GM21576 (cell line): ENCODE results near the gene RBM4B.

Experiments used
- ATAC-seq: cut with Tn5 transposase; IDR thresholded peaks from one replicate; pipeline ENCODE4 v1.9.1; 2021; ENCODE audit warnings: mild to moderate bottlenecking, moderate library complexity; ENCODE audit not compliant: unreplicated experiment

The RBM4B gene

DNA sequence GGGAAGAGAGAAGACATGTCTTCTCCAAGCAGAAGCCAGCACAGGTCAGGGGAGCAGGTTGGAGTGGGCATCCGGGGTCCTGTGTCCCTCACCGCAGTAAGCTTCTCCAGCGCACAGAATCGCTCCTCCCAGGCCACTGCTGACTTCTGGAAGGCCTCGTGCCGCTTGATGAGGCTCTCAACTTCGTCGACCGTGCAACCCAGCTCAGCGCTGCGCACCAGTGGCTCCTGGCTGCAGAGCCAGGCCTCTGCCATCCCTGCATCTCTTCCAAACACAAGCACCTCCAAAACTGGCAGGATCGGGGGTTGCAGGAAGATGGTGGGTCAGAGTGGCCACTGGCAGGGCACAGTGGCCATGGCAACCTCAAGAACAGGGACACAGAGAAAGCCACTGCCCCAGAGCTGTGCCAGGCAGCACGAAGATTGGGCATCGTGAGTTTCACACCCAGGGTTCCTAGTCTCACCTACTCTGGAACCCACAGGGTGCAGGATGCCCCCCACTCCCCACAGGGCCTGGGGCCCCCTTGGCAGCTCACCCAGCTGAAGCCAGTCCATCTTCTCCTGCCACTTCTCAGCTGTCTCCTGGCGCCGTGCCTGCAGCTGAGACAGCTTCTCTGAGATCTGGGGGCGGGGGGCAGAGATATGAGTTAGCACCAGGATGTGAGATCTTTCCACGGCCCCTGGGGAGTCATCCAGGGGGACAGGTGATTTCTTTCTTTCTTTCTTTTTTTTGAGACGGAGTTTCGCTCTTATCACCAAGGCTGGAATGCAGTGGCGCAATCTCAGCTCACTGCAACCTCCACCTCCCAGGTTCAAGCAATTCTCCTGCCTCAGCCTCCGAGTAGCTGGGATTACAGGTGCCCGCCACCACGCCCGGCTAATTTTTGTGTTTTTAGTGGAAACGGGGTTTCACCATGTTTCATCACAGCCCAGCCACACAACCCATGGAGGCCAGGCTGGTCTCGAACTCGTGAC, 11.2 kb upstream of the RBM4B start:
- no peak for ATAC-seq

DNA sequence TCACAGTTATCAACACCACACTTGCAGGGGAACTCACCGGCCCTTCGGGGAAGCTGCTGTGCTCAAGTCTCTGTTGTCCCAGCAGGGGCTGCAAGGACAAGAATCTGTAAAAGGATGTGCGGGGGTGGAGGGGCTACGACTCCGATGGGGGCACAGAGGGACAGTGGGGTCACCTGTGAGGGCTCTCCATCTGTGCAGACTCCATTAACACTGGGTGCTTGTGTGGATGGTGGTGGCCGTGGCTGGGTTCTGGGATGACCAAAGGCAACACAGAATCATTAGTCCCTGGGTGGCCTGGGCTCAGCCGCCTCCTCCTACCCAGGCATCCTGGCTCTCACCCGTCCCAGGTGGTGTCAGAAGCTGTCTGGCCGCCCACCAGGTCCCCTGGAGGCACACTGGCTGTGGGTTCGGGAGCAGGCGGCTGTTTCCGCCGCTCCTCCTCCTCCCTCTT, 10.2 kb upstream of the RBM4B start:
- no peak for ATAC-seq

DNA sequence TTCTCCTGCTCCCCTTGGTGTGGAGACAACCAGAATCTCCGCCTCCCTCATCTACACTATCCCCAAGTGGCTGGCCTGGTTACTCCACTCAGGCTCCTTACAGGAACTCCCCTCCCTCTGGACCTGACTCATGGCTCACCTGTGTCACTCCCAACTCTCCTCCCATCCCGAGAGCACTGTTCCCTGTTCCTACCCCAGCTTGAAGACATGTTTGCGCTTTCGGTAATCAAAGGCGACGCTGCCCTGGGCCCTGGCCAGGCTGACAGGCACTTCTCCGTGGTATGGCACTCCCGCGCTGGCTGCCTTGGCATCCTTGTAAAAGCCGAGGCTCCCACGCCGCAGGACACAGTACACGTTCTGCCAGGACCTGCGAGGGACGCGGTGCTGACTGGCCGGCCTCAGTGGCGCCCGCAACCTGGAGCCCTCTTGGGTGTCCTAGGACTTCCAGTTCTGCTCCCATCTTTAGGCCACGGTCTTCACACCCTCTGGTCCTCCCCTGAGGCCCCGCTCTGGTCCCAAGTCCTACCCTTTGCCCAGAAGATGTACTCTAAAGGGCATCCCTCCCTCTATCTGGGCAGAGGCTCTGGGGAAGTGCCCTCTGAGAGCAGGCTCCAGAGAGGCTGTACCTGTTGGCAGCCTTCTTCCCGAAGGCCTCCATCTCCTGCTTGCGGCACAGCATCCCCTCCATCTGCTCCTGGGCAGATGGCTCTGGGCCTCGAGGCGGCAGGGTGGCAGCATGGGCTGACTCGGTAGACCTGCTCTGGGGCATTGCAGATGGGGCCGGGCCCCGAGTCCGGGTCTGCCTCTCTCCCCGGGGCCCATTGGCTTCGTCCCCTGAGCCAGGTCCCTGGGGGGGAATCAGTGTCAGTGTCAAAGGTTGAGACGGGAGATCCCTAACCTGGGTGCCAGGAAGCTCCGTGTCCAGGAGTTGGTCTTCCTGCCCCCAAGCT, 9.4 kb upstream of the RBM4B start:
- ATAC-seq = no peak

DNA sequence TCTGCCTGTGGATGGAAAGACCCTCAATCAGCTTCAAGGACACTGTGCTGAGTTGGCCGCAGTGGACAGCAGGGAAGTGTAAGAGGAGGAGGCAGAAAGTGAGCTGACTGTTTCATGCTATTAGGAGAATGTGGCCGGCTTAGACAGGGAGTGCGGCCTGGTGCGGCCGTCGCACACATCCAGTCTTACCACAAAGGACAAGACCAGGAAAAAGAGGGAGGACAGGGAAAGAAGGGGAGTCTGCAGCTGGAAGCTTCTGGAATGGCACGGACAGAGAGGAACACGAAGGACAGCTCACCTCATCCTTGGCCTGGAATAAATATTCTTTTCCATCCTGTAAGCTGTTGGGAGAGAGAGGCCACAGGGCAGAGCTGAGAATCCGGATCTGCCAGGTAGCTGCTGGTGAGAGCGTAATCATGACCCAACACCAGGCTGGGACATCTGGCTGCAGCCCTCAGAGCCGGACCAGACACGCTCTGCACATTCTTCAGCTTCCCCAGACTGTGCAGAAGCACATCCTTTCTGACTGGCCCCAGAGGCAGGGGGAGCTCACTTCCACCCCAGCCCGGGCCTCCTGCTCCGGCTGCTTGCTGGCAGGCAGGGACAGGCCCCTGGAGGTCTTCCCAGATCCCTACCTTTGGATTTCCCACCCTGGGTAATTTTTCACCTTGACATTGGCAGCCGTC, 8.6 kb upstream of the RBM4B start:
- ATAC-seq = no peak

DNA sequence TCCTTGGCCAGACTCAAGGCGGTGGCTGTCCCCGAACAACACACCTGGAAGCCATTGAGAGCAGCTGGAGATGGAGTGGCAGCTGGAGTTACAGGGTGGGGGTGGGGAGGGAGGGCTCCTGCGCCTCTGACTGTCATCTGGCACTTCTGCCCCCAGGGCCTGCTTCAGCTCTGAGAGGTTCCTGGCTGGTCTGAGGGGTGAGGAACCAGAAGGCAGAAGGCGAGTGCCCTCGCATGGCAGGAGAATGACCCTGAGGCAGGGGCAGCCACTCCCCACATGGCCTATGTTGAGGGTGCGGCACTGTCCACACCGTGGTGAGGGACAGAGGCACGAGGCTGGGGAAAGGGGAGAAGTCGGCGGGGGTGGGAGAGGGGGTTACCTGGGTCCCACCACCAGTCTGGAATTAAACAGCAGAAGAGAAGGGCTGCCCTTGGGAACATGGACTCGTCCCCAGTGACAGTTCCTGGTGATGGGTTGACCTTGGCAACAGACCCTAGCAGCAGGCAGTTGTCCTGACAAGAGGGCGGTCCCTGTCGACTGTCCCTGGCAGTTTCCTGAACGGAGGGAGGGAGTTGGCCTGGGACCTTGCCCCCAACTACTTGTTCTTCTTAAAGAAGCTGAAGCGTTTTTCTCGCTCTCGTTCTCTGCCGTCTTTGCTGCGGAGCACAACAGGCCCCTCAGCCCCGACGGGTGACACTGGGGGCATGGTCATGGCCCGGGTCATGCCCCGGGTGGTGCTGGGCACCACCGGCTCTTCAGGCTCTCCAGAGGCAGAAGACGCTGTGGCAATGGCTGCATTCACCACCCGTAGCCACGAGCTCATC, 7.8 kb upstream of the RBM4B start:
- ATAC-seq = no peak

DNA sequence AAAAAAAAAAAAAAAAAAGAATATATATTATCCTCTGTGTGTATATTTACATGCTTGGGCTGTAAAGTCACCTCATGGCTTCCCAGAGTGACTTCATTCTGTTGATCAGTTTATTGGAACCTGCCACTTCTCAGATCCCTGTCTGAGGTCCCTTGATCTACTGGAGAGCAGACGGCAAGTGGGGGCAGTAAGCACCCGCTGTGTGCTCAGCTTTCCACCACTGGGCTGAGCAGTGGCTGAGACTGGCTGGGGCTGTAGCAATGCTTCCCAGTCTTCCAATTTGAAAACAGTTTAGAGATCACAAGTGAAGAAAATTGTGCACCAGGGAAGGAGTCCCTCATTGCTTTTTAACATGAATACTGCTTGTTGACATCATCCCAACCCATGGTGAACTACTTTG, 6.9 kb upstream of the RBM4B start:
- ATAC-seq = no peak

DNA sequence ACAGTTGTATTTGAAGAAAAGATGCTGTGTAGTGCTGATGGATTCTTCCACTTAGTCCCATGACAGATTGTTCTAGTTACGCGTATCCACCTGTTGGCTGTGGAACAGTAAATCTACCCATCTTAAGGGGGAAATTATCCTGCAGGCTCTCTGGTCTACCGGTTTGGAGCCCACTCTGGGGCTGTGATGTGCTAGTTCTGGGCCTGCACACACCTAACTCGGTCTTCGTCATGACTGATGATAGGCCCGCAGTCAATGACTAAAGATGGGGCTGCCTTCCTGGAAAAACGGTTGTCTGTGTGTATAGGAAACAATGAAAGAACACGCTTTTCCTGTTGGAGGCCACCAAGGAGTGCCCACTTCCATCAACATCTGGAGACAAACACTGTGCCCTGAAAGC, 6.2 kb upstream of the RBM4B start:
- no peak for ATAC-seq

DNA sequence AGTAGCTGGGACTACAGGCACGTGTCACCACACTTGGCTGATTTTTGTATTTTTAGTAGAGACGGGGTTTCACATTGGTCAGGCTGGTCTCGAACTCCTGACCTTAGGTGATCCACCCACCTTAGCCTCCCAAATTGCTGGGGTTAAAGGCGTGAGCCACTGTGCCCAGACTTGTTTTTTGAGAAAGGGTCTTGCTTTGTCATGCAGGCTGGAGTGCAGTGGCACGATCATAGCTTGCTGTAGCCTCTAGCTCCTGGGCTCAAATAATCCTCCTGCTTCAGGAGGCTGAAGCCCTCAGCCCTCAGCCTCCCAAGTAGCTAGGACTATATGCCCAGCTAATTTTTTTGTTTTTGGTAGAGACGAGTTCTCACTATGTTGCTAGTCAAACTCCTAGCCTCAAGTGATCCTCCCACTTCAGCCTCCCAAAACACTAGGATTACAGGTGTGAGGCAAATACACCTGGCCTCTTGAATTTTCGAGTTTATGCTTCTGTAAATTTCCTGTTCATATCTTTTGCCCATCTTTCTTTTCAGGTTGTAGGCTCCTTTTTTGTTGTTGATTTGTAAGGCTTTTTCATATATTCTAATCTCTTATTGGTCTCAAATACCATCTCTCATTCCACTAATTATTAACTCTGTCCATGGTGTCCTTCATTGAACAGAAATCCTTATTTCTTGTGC, 3.4 kb upstream of the RBM4B start:
- ATAC-seq = no peak

DNA sequence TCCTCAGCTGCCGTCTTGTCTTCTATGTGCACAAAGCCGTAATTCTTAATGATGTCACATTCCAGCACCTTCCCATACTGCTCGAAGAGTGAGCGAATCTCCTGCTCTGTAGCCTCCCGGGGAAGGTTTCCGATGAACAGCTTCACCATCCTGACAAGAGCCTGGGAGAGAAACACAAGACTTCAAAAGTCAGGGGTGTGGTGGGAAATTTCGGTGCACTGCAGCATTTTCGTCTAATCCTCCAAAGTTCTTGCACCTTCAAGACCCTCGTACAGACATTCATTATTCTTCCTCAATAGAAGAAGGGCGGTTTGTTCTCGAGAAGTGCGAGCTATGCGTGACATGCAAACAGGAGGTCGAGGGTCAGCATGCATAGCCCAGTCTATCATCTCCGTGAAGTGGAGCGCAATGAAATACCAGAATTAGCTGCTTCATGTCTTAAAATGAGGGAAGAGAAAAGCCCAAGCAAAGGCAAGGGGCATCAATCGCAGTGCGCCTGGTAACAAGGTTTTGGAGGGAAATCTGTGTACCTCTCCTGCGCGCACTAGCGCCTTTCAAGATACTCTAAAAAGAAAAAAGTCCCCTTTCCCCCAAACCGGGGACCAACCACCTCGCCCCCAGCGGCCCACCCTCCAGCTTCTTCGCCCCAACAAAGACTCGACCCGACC, 622 bp downstream of the RBM4B start:
- ATAC-seq = no peak

DNA sequence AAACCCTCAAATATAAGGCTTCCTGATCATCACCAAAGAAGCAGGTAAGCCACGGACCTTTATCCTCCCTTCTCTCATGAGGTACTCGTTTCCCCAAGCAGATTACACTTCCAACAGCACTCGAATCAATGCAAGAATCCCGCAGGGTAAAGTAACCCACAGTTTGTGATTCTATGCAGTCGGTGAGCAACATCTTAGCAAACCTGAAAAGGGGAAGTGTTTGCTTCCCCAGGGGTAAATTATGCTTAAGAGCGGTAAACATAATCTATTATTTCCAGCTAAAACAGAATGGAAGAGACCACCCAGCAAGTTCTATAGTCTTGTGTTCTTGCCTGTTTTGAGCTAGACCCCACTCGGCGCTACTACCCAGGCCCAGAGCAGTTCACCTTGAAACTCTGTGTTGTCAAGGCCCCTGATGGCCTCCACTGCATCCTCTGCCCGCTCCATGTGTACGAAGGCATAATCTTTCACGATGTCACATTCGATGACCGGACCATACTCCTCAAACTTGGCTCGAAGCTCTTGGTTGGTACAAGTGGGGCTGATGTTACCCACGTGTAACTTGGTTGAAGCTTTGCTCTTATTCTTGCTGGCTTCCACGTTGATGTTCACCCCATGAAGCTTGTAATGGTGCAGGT, 1.3 kb downstream of the RBM4B start:
- ATAC-seq = no peak

DNA sequence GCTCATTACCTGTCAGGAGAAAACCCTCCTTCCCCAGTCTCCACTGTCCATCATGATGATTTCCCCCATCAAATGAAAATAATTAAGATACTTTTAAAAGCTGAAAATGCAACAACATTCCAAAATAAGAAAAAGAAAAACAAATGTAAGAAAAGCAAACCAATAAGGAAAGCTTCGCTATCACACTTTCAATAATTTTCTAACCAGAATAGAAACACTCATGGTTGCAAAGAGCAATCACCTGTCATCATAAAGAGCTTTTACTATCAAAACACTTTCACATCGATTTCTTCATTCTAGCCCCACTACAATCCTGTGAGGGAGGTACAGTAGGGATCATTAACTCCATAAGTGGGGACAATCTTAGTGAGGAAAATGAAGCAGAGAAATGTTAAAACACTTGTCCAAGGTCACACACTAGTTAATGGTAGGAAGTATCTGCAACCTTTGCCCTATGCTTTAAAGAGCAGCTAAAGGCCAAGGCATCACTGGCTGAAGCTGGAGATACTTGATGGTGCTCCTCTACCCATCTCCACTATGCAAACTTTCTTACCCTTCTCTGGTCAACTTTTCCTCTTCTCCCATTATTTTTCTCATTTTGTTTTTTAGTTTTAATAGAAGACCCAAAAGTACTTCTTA, 2.6 kb downstream of the RBM4B start:
- no peak for ATAC-seq

DNA sequence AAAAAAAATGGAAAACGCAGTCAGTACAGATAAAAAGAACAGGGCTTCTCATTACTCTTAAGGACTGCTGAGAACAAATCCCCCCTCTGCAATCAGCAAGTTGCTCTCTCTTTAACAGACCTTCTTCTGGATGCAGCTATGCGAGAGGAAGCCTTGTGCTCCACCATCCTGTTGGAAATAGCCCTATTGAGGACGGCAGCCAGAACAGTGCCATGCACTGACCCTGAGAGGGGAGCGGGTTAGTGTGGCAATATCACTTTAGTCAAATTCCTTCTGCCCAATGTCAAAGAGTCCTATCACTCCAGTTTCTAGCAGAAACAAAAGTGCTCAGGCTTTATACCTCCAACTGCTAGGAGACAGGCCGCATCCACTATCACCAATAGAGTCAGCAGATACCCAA, 6.9 kb downstream of the RBM4B start:
- no peak for ATAC-seq

DNA sequence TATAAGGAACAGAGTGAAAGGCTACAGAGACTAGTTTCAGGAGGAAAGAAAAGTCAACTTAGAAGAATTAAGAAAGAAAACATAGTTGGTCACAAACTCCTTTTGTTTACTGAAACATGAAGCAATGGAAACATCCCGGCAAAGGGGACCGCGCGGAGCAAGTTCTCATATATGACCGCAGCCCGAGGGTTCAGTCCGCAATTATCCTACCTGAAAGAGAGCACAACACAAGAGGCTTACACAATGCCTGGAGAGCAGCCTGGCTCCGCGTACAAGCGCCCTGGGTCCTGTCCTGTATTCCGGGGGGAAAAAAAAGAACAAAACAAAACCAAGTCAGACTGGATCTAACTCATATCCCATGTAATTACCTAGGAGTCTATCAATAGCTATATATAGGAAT, 12.3 kb downstream of the RBM4B start:
- ATAC-seq = no peak

DNA sequence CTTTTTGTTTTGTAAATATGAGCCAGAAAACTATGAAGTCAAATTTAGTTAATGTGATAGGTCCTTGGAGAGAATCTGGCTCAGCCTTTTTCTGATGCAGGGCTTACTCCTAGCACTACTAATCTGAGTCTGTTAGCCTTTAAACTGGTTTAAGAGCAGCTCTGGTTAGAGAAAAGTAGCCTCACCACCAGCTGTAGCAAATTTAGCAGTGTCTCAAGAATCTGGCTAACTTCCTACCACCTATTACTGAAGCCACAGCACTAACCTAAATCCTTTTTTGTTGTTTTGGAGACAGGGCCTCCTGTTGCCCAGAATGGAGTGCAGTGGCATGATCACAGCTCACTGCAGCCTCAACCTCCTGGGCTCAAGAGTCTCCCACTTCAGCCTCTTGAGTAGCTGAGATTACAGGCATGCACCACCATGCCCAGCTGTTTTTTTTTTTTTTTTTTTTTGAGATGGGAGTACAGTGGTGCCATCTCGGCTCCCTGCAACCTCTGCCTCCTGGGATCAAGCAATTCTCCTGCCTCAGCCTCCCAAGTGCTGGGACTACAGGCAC, 13.9 kb downstream of the RBM4B start:
- ATAC-seq = no peak

DNA sequence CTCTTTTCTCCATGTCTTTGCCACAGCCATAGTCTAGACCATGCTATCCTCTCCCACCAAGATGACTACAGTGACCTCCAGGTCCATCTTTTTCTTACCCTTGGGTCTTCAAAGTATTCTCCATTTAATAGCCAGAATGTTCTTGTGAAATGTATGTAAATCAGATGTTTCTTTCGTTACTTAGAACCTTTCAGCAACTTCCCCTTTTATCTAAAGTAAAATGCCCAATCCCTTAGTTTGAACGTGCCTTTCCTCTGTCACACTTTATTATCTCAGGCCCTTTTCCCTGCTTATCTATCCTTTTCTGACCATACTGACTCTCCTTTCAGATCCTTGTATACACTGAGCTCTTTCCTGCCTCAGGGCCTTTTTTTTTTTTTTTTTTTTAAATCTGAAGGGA, 17.9 kb downstream of the RBM4B start:
- no peak for ATAC-seq

DNA sequence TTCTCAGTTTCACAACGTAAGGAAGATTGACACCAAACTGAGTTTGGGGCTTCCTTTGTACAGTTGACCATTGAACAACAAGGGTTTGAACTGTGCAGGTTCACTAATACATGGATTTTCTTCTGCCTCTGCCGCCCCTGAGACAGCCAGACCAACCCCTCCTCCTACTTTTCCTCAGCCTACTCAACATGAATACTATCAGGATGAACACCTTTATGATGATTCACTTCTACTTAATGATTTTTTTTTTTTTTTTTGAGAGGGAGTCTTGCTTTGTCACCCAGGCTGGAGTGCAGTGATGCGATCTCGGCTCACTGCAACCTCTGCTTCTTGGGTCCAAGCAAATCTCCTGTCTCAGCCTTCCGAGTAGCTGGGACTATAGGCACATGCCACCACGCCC, 24.6 kb downstream of the RBM4B start:
- no peak for ATAC-seq

DNA sequence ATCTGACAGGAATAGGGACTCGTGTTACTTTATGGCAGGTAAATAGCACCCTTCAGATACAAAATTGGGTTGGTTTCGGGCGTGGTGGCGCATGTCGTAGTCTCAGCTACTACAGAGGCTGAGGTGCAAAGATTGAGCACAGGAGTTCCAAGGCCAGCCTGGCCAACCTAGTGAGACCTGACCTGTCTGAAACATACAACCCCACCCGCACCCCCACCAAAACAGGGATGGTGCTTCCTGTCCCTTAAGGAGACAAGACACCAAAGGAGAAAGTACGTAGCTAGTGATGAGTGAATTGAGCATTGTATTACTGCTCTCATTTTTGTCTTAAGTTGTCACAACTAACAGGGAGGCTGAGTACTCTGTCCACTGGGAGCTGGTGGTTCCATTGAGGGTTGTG, 25.0 kb downstream of the RBM4B start:
- ATAC-seq = no peak

DNA sequence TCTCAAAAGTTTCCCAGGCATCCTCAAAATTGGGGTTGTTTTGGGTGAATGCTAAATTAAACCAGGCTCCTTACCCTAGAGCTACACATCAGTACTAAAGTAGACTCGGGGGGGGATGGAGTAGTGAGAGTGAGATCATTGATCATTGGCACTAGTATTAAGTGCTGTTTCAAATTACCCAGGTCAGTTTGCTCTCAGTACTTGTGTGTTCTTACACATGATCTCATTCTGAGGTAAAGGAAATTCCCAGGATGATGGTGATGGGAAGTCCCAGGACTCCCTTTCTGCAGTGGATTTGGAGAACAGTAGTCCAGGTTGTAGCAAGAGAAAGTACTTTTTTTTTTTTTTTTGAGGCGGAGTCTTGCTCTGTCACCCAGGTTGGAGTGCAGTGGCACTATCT, 26.7 kb downstream of the RBM4B start:
- no peak for ATAC-seq
